22Rv1 (cell line): ENCODE results near the gene FMN1.

Experiments used
- H3K27ac ChIP-seq: fragments of 450-650 bp; 2 replicates; pipeline ENCODE4 v1.5.1; 2017
- ZFX ChIP-seq: fragments of 450-650 bp; IDR thresholded peaks from 2 replicates; pipeline ENCODE4 v1.6.1; 2017; ENCODE audit warnings: antibody characterized with exemption, borderline replicate concordance
- TF ChIP-seq, protein P1 (sequence below): fragments of 450-650 bp; IDR thresholded peaks from 2 replicates; pipeline ENCODE4 v1.5.1; 2017; ENCODE audit warnings: mild to moderate bottlenecking

FMN1 gene

GRCh38 chr15:32998979-32999672 is 195.4 kb downstream of the FMN1 start:
- TF ChIP-seq, protein P1, sequence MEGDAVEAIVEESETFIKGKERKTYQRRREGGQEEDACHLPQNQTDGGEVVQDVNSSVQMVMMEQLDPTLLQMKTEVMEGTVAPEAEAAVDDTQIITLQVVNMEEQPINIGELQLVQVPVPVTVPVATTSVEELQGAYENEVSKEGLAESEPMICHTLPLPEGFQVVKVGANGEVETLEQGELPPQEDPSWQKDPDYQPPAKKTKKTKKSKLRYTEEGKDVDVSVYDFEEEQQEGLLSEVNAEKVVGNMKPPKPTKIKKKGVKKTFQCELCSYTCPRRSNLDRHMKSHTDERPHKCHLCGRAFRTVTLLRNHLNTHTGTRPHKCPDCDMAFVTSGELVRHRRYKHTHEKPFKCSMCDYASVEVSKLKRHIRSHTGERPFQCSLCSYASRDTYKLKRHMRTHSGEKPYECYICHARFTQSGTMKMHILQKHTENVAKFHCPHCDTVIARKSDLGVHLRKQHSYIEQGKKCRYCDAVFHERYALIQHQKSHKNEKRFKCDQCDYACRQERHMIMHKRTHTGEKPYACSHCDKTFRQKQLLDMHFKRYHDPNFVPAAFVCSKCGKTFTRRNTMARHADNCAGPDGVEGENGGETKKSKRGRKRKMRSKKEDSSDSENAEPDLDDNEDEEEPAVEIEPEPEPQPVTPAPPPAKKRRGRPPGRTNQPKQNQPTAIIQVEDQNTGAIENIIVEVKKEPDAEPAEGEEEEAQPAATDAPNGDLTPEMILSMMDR: no peak
- no peak for TF ChIP-seq ZFX
- no peak overlapping the region for H3K27ac ChIP-seq

GRCh38 chr15:32998182-32998581 is 196.3 kb downstream of the FMN1 start:
- TF ChIP-seq ZFX: no peak
- TF ChIP-seq, protein P1: no peak
- H3K27ac ChIP-seq: no peak overlapping the region

DNA sequence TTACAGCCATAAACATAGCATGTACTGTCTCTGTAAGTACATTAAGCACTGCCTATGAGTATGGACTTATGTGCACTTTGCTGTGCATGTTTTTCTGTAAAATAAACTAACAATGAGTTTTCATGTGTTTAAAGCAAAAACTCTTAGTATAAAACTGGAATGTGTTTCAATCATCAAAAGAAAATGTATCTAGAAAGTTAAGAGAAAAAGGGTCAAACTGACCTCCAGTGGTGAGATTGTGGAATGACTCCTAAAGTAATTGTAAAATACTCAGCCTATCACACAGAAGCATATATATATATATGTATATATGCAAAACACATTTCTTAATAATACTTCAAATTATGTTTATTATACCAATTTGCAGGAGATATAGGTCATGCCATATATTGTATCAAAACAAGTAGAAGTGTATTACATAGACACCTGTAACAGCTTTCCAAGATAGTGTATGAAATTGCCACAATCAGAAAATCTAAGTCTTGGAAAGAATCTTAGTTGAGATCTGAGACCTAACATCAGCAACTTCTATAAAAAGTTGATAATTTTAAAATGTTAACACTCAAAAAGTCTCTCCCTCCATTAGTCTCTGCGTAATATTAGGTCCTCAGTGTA is 199.6 kb downstream of the FMN1 start:
- H3K27ac ChIP-seq: no peak overlapping the region
- TF ChIP-seq, protein P1: peak; percentile 69
- TF ChIP-seq ZFX: no peak

- TF ChIP-seq, protein P1: no peak
- TF ChIP-seq ZFX: no peak
- no peak overlapping the region for H3K27ac ChIP-seq
These were observed 201.2 kb downstream of the FMN1 start for GRCh38 chr15:32993285-32993684.

GRCh38 chr15:32991619-32992111 is 202.8 kb downstream of the FMN1 start:
- H3K27ac ChIP-seq: no peak overlapping the region
- TF ChIP-seq ZFX: no peak
- TF ChIP-seq, protein P1: no peak

DNA sequence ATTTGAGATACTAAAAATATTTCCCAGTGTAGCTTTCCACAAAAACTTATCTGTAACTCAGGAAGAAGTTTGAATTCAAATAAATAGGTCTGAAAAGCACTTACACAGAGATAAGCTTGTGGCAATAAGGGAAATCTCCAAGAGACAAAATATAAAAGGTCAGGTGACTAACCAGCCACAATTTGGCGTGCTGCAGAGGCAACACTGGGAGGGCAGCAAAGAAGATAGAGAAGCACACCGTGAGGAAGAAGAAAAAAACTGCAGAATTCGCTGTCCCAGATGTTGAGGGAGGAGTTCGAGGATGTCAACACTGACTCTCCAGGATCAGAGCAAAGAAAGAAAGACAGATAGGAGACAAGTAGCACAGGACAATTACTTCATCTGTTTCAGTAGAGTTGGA is 204.4 kb downstream of the FMN1 start:
- no peak overlapping the region for H3K27ac ChIP-seq
- TF ChIP-seq, protein P1: no peak
- no peak for TF ChIP-seq ZFX

- TF ChIP-seq ZFX: no peak
- TF ChIP-seq, protein P1: no peak
- H3K27ac ChIP-seq: no peak overlapping the region
These were observed 207.4 kb downstream of the FMN1 start for GRCh38 chr15:32987067-32987466.
